HCT116 (cell line): ENCODE data around the gene CAMK1D. TPM values are rescaled to one million over a fixed set of nuclear protein-coding genes. Genes with fewer than 3 reads are reported as not detected.
"Not testable (repeated sequence)": the region's sequence is repeated elsewhere in the genome, so short reads cannot be mapped to it uniquely, and the experiment has no call there.

Experiments
- ATAC-seq: fragments of 200-7000 bp; cut with Tn5 transposase; 2 replicates; pipeline ENCODE4 v1.9.1; 2020; ENCODE audit warnings: mild to moderate bottlenecking, moderate library complexity
- BruUV-seq: library from RNA; stranded (reverse); fragments of 400-500 nt; replicated peaks from 2 replicates; lab custom pipeline; 2021; lab: Mats Ljungman, UMichigan
- CTCF ChIA-PET: fragments of 300-600 bp; sonication (Branson Sonifier 250); formaldehyde crosslinking; loops from one replicate; lab custom pipeline; 2021; ENCODE audit warnings: antibody characterized with exemption; lab: Charles Lee
- POLR2A ChIA-PET: fragments of 300-600, 350-600 bp; sonication (Branson Sonifier 250); formaldehyde crosslinking; loops from one replicate; lab custom pipeline; 2021; ENCODE audit warnings: antibody characterized with exemption; lab: Charles Lee
- RAD21 ChIA-PET, 2 experiments: fragments of 300-600 bp; sonication (Branson Sonifier 250); formaldehyde crosslinking; loops; one replicate each; lab custom pipeline; 2023; ENCODE audit warnings: low total read pairs in 2 of 2; ENCODE audit not compliant: uncharacterized antibody in 2 of 2, unreplicated experiment in 2 of 2, low non-redundant PET in 1 of 2; lab: Charles Lee
- DNase-seq: peaks from one replicate; pipeline ENCODE4 v3.0.0-alpha.2; 2010; ENCODE audit warnings: low read depth, low spot score
- H2AFZ ChIP-seq: fragments of 200-600 bp; shearing (Covaris generic), sonication (generic); 2 replicates; pipeline ENCODE4 v1.6.1; 2017; ENCODE audit warnings: low read depth, mixed run types, mixed read lengths, antibody characterized with exemption, low read length; ENCODE audit not compliant: poor library complexity, severe bottlenecking
- H3K27ac ChIP-seq: 2 replicates; pipeline ENCODE4 v1.5.1; 2012; ENCODE audit warnings: low read depth, low read length
- H3K27me3 ChIP-seq: fragments of 200-600 bp; sonication (generic); 2 replicates; pipeline ENCODE4 v1.6.1; 2016; ENCODE audit warnings: mixed run types, low read length, mixed read lengths; ENCODE audit not compliant: insufficient read depth
- H3K36me3 ChIP-seq, 2 experiments: fragments of 200-500 bp in 1 of 2; fragments of 200-600 bp in 1 of 2; sonication (Bioruptor generic) in 1 of 2; sonication (generic) in 1 of 2; 2 replicates each; pipeline versions ENCODE4 v1.5.1 to v1.6.1; 2014 to 2016; ENCODE audit warnings: low read length in 2 of 2, inconsistent platforms in 1 of 2, mixed read lengths in 1 of 2, mixed run types in 1 of 2; ENCODE audit not compliant: insufficient read depth in 2 of 2, control insufficient read depth in 1 of 2
- H3K4me1 ChIP-seq, 2 experiments: fragments of 200-600 bp in 1 of 2; sonication (generic) in 1 of 2; 2 replicates each; pipeline versions ENCODE4 v1.5.1 to v1.6.1; 2012 to 2017; ENCODE audit warnings: low read length in 2 of 2, inconsistent platforms in 1 of 2, mild to moderate bottlenecking in 1 of 2, mixed read lengths in 1 of 2, mixed run types in 1 of 2, moderate library complexity in 1 of 2; ENCODE audit not compliant: insufficient read depth in 2 of 2, control insufficient read depth in 1 of 2
- H3K4me2 ChIP-seq: fragments of 200-600 bp; sonication (generic); 2 replicates; pipeline ENCODE4 v1.6.1; 2017; ENCODE audit warnings: mixed run types, low read length, mixed read lengths
- H3K4me3 ChIP-seq, 2 experiments: fragments of 200-600 bp in 1 of 2; sonication (generic) in 1 of 2; replicated peaks in 1 of 2; 2 replicates each; pipeline ENCODE4 v1.5.1; 2011 to 2016; ENCODE audit warnings: low read length in 2 of 2, control low read depth in 1 of 2, low read depth in 1 of 2, mild to moderate bottlenecking in 1 of 2, mixed read lengths in 1 of 2, mixed run types in 1 of 2
- H3K79me2 ChIP-seq: fragments of 200-600 bp; sonication (generic); 2 replicates; pipeline ENCODE4 v1.6.1; 2017; ENCODE audit warnings: mild to moderate bottlenecking, mixed run types, low read length, moderate library complexity, mixed read lengths; ENCODE audit not compliant: insufficient read depth
- H3K9ac ChIP-seq: fragments of 200-600 bp; sonication (generic); 2 replicates; pipeline ENCODE4 v1.6.1; 2016; ENCODE audit warnings: low read length, mixed read lengths
- H3K9me2 ChIP-seq: fragments of 200-600 bp; sonication (generic), shearing (Covaris generic); 2 replicates; pipeline ENCODE4 v1.6.1; 2017; ENCODE audit warnings: mixed run types, mild to moderate bottlenecking, moderate library complexity; ENCODE audit not compliant: insufficient read depth
- H3K9me3 ChIP-seq, 2 experiments: fragments of 200-500 bp in 1 of 2; fragments of 200-600 bp in 1 of 2; sonication (Bioruptor generic) in 1 of 2; sonication (generic) in 1 of 2; 2 replicates each; pipeline ENCODE4 v1.6.1; 2014 to 2017; ENCODE audit warnings: low read length in 2 of 2, mixed read lengths in 2 of 2, inconsistent platforms in 1 of 2, low read depth in 1 of 2, mild to moderate bottlenecking in 1 of 2, mixed run types in 1 of 2, moderate library complexity in 1 of 2; ENCODE audit not compliant: control insufficient read depth in 1 of 2, insufficient read depth in 1 of 2
- H4K20me1 ChIP-seq: fragments of 200-600 bp; sonication (generic), shearing (Covaris generic); 2 replicates; pipeline ENCODE4 v1.6.1; 2017; ENCODE audit warnings: mixed run types, mild to moderate bottlenecking, moderate library complexity; ENCODE audit not compliant: insufficient read depth
- SIN3A ChIP-seq: IDR thresholded peaks from 2 replicates; pipeline ENCODE4 v1.6.1; 2012; ENCODE audit warnings: low read depth
- ZBTB33 ChIP-seq: IDR thresholded peaks from 2 replicates; pipeline ENCODE4 v1.6.1; 2011; ENCODE audit warnings: mild to moderate bottlenecking, low read length, moderate library complexity; ENCODE audit not compliant: insufficient replicate concordance; ENCODE audit errors: extremely low read depth
- intact Hi-C: fragments of 100-400 bp; cut with micrococcal nuclease; formaldehyde crosslinking; loops from 2 replicates; pipeline ENCODE4 v1.10.0; 2022
- total RNA-seq: library from RNA; stranded (reverse); gene quantifications from one replicate; pipeline ENCODE4 v1.2.1, GENCODE V29; 2021; ENCODE audit not compliant: unreplicated experiment

The CAMK1D gene
- total RNA-seq, 1 experiment from 2014 or later = 9.6 TPM

GRCh38 chr10:12308736-12309375 lies 40.5 kb upstream of the CAMK1D start:
- Histone ChIP-seq H3K9me2 (no peaks in the 10 kb centered on the region), H3K9me3 (no peaks in the 10 kb centered on the region), H3K4me2 (no peak overlapping the region), H3K4me1 (no peaks in the 10 kb centered on the region), H3K27ac (no peak overlapping the region), H3K9ac (no peak overlapping the region), H3K4me3 (no peak overlapping the region), H3K36me3 (no peaks in the 10 kb centered on the region), H4K20me1 (no peaks in the 10 kb centered on the region), H2AFZ (no peak overlapping the region), H3K27me3 (no peaks in the 10 kb centered on the region), H3K79me2 (no peaks in the 10 kb centered on the region)
- no TSS peak for BruUV-seq
- intact Hi-C loops = no loop called here
- ATAC-seq = no peak
- RAD21 ChIA-PET = no interaction called here
- no peak for DNase-seq
- CTCF ChIA-PET = no interaction called here
- POLR2A ChIA-PET = no interaction called here
- TF ChIP-seq SIN3A (no peak), ZBTB33 (no peak)

- H3K27ac ChIP-seq, intact Hi-C loops, H3K79me2 ChIP-seq, H3K4me3 ChIP-seq, H3K4me2 ChIP-seq, H3K36me3 ChIP-seq, H3K9ac ChIP-seq, H2AFZ ChIP-seq, H3K27me3 ChIP-seq, CTCF ChIA-PET, H3K4me1 ChIP-seq, RAD21 ChIA-PET, H3K9me3 ChIP-seq, H3K9me2 ChIP-seq, BruUV-seq, POLR2A ChIA-PET, H4K20me1 ChIP-seq, DNase-seq: not testable (repeated sequence)
- ATAC-seq = 0 out of 2 replicates have a peak, but pooled peaks have one; percentile 25
These were observed 39.6 kb upstream of the CAMK1D start for GRCh38 chr10:12309783-12310182.
